ENCODE results near the gene RPIA. TPM values are rescaled to one million over a fixed set of nuclear protein-coding genes. Genes with fewer than 3 reads are reported as not detected.

The RPIA gene
- total and polyA plus RNA-seq, 7 experiments from 2014 or later: 16.4 to 65.3 (median 25.1) TPM

Other genes starting within 250 kb of the RPIA start
- gene FOXI3, start 239.0 kb upstream of the RPIA start, total RNA-seq: not detected
- not detected for gene FOXI3, start 239.0 kb upstream of the RPIA start, polyA plus RNA-seq
- gene EIF2AK3, start 64.2 kb upstream of the RPIA start, total RNA-seq: 10 to 100 TPM; 26.1 to 36.5 (median 28.6) TPM
- gene EIF2AK3, start 64.2 kb upstream of the RPIA start, polyA plus RNA-seq: 10 to 100 TPM in 1 of 2 donors, 1 to 10 TPM in 1; 3.2 to 11.2 TPM